ENCODE results near the gene ZNF385B.

The ZNF385B gene

GRCh38 chr2:179539124-179539511 lies 322.3 kb downstream of the ZNF385B start:
- no peak for DNase-seq

- DNase-seq = no peak
These were observed 322.8 kb downstream of the ZNF385B start for GRCh38 chr2:179538406-179539123.

- no peak for DNase-seq
These were observed 325.2 kb downstream of the ZNF385B start for GRCh38 chr2:179536185-179536584.

GRCh38 chr2:179533875-179534274 lies 327.5 kb downstream of the ZNF385B start:
- no peak for DNase-seq

- DNase-seq = no peak
These were observed 328.5 kb downstream of the ZNF385B start for GRCh38 chr2:179532863-179533278.

- no peak for DNase-seq
These were observed 332.8 kb downstream of the ZNF385B start for GRCh38 chr2:179528576-179529069.

GRCh38 chr2:179525340-179525739 lies 336.1 kb downstream of the ZNF385B start:
- DNase-seq = no peak

GRCh38 chr2:179524809-179525339 lies 336.5 kb downstream of the ZNF385B start:
- DNase-seq = no peak

- DNase-seq = no peak
These were observed 339.5 kb downstream of the ZNF385B start for GRCh38 chr2:179521944-179522343.

GRCh38 chr2:179518830-179519229 lies 342.6 kb downstream of the ZNF385B start:
- DNase-seq = no peak

- no peak for DNase-seq
These were observed 348.2 kb downstream of the ZNF385B start for GRCh38 chr2:179513181-179513580.

GRCh38 chr2:179512281-179513035 lies 349.0 kb downstream of the ZNF385B start:
- no peak for DNase-seq

- DNase-seq = no peak
These were observed 350.2 kb downstream of the ZNF385B start for GRCh38 chr2:179511105-179511789.

- DNase-seq = no peak
These were observed 366.1 kb downstream of the ZNF385B start for GRCh38 chr2:179495315-179495714.

- no peak for DNase-seq
These were observed 372.8 kb downstream of the ZNF385B start for GRCh38 chr2:179488563-179488962.

GRCh38 chr2:179487010-179487731 lies 374.2 kb downstream of the ZNF385B start:
- DNase-seq = no peak

GRCh38 chr2:179483131-179483530 lies 378.3 kb downstream of the ZNF385B start:
- no peak for DNase-seq

GRCh38 chr2:179479947-179480346 lies 381.5 kb downstream of the ZNF385B start:
- DNase-seq = no peak

GRCh38 chr2:179478771-179479170 lies 382.6 kb downstream of the ZNF385B start:
- DNase-seq = no peak

- no peak for DNase-seq
These were observed 390.4 kb downstream of the ZNF385B start for GRCh38 chr2:179470992-179471391.

- no peak for DNase-seq
These were observed 391.3 kb downstream of the ZNF385B start for GRCh38 chr2:179470089-179470488.

- DNase-seq = no peak
These were observed 393.5 kb downstream of the ZNF385B start for GRCh38 chr2:179467960-179468359.

- DNase-seq = no peak
These were observed 394.3 kb downstream of the ZNF385B start for GRCh38 chr2:179467111-179467510.

Measured in CD4-positive, alpha-beta T cell treated with Interleukin-6 for 4 hours (primary cell).